K562 (cell line): ENCODE results near the gene PRKCQ. TPM values are rescaled to one million over a fixed set of nuclear protein-coding genes. Genes with fewer than 3 reads are reported as not detected.

Source experiments
- CGGBP1 ChIP-seq: fragments of 250-450 bp; sonication (Bioruptor Pico); IDR thresholded peaks from 2 replicates; pipeline ENCODE4 v1.9.0; 2021; ENCODE audit warnings: mild to moderate bottlenecking
- GTF3C2 ChIP-seq: IDR thresholded peaks from 3 replicates; pipeline ENCODE4 v1.6.1; 2011; ENCODE audit warnings: borderline replicate concordance, mild to moderate bottlenecking, moderate library complexity; ENCODE audit not compliant: insufficient read length; ENCODE audit errors: extremely low read depth
- KLF1 ChIP-seq: fragments of 450-650 bp; IDR thresholded peaks from 2 replicates; pipeline ENCODE4 v1.6.1; 2016; ENCODE audit warnings: missing genetic modification characterization, missing compliant biosample characterization
- POLR2G ChIP-seq: fragments of 200-400 bp; formaldehyde crosslinking; IDR thresholded peaks from 2 replicates; pipeline ENCODE4 v1.6.1; 2017; ENCODE audit warnings: low read depth, mild to moderate bottlenecking, antibody characterized with exemption, low read length, moderate library complexity
- SP1 ChIP-seq: sonication (generic); formaldehyde crosslinking; IDR thresholded peaks from 2 replicates; pipeline ENCODE4 v1.8.1; 2022; ENCODE audit warnings: mild to moderate bottlenecking, missing genetic modification reagents
- ZNF407 ChIP-seq: fragments of 450-650 bp; IDR thresholded peaks from 2 replicates; pipeline ENCODE4 v1.6.1; 2016; ENCODE audit warnings: low read depth
- ZNF668 ChIP-seq: fragments of 250-450 bp; sonication (Bioruptor Pico); IDR thresholded peaks from 2 replicates; pipeline ENCODE4 v1.8.0; 2022; ENCODE audit warnings: mild to moderate bottlenecking, inconsistent platforms
- polyA plus RNA-seq, 8 experiments: library from polyadenylated mRNA; depleted of rRNA in 4 of 8; stranded (reverse) in 5 of 8; unstranded in 3 of 8; fragments of >200 nt; fragmentation: Nextera tagmentation in 2 of 8; fragmentation: Illumina TruSeq in 1 of 8; extraction: Ambion mirVana in 2 of 8; extraction: Trizol in 1 of 8; gene quantifications; 2 replicates each; pipeline versions ENCODE4 v1.2.1 to v1.2.3, GENCODE V29; 2011 to 2014; ENCODE audit warnings: inconsistent platforms in 1 of 8, missing spikeins in 1 of 8
- total RNA-seq, 7 experiments: library from RNA; depleted of rRNA in 6 of 7; stranded (reverse); fragments of >200 nt in 6 of 7; fragmentation: Illumina TruSeq in 2 of 7; extraction: Trizol in 2 of 7; gene quantifications; 2 replicates each; pipeline versions ENCODE4 v1.2.1 to v1.2.3, GENCODE V29; 2011 to 2021; ENCODE audit warnings: low replicate concordance in 1 of 7

Gene PRKCQ
- total and polyA plus RNA-seq, 9 of the 15 experiments (the other 6 are each of a cell fraction or from before 2014, with no cell fraction given), result 4.4 to 23.3 (median 14.6) TPM

- no peak for TF ChIP-seq ZNF407
- no peak for TF ChIP-seq GTF3C2
- no peak for TF ChIP-seq CGGBP1 (CRISPR knock-in tag)
- TF ChIP-seq POLR2G, result no peak
- TF ChIP-seq ZNF668 (CRISPR knock-in tag), result no peak
- TF ChIP-seq SP1, result no peak
- no peak for TF ChIP-seq KLF1 (tag)
- TF ChIP-seq, all 486 proteins: peak for 0
Observed at GRCh38 chr10:6388261-6388893, 191.7 kb downstream of the PRKCQ start (continued).
